Measurements from ENCODE around the gene FIGN.

The FIGN gene

GRCh38 chr2:163670929-163671328, 64.9 kb downstream of the FIGN start:
- TF ChIP-seq CTCF (IDR thresholded peaks at IDR 0.05) = no peak

DNA sequence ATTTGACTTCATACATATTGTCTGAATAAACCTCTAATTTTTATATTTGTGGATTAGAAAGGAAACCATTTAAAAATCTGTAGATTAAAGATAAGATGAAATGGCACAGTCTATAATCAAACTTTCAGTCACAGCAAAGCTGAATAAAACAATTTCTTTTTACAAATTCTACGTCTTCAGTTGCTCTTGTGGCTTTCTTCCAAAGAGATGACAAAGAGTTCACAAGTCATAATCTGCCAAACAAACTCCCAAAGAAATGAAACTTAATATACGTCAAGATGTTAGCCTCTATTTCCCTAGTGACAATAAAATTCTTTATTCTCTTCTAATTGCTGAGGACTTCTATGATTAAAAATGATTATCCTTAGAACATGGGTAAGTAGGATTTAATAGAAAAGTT, 66.3 kb downstream of the FIGN start:
- TF ChIP-seq CTCF (IDR thresholded peaks at IDR 0.05) = no peak

- TF ChIP-seq CTCF (IDR thresholded peaks at IDR 0.05) = no peak
These were observed 68.5 kb downstream of the FIGN start for GRCh38 chr2:163667064-163667887.

- TF ChIP-seq CTCF (IDR thresholded peaks at IDR 0.05) = no peak
These were observed 70.0 kb downstream of the FIGN start for GRCh38 chr2:163665817-163666216.

GRCh38 chr2:163665051-163665450, 70.8 kb downstream of the FIGN start:
- no peak for TF ChIP-seq CTCF (IDR thresholded peaks at IDR 0.05)

GRCh38 chr2:163664610-163665009, 71.2 kb downstream of the FIGN start:
- TF ChIP-seq CTCF (IDR thresholded peaks at IDR 0.05) = no peak

DNA sequence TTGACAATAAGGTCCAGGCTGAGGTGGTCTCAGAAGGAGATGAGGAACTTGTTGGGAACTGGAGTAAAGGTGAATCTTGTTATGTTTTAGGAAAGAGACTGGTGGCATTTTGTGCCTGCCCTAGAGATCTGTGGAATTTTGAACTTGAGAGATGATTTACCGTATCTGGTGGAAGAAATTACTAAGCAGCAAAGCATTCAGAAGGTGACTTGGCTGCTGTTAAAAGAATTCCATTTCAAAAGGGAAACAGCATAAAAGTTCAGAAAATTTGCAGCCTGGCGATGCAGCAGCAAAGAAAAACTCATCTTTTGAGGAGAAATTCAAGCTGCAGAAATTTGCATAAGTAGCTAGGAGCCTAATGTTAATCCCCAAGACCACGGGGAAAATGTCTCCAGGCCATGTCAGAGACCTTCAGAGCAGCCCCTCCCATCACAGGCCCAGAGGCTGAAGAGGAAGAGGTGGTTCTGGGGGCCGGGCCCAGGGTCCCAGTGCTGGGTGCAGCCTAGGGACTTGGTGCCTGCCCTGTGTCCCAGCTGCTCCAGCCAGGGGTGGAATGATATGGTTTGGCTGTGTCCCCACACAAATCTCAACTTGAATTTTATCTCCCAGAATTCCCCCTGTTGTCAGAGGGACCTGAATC, 73.5 kb downstream of the FIGN start:
- no peak for TF ChIP-seq CTCF (IDR thresholded peaks at IDR 0.05)

Measured in LNCAP (cell line).